CD4-positive, alpha-beta T cell (primary cell): ENCODE data around the gene SCAI. TPM values are rescaled to one million over a fixed set of nuclear protein-coding genes. Genes with fewer than 3 reads are reported as not detected.

Source experiments
- ATAC-seq: fragments of 200-7000 bp; cut with Tn5 transposase; one replicate; pipeline ENCODE4 v1.10.0; 2022; ENCODE audit warnings: mild to moderate bottlenecking; ENCODE audit not compliant: poor library complexity
- CTCF ChIA-PET: fragments of 350-600 bp; sonication (Branson Sonifier 250); formaldehyde crosslinking; loops from one replicate; lab custom pipeline; 2021; ENCODE audit warnings: antibody characterized with exemption, inconsistent platforms; lab: Charles Lee
- POLR2A ChIA-PET: fragments of 350-600 bp; sonication (Branson Sonifier 250); formaldehyde crosslinking; loops from one replicate; lab custom pipeline; 2021; ENCODE audit warnings: antibody characterized with exemption, inconsistent platforms; lab: Charles Lee
- DNase-seq, 14 experiments: peaks; one replicate each; pipeline ENCODE4 v3.0.0-alpha.2; 2013 to 2020; ENCODE audit warnings: mixed read lengths in 2 of 14
- H3K27ac ChIP-seq, 2 donors: one replicate each; pipeline versions ENCODE4 v1.5.1 to v1.7.0; 2013; ENCODE audit warnings: low read length in 2 of 2, low read depth in 1 of 2, mild to moderate bottlenecking in 1 of 2
- H3K27me3 ChIP-seq, 2 experiments: 1 replicate in 1 of 2; 2 replicates in 1 of 2; pipeline versions ENCODE4 v1.6.1 to v1.7.0; 2013; ENCODE audit warnings: low read length in 2 of 2, control low read depth in 1 of 2, mild to moderate bottlenecking in 1 of 2, moderate library complexity in 1 of 2; ENCODE audit not compliant: insufficient read depth in 2 of 2, control insufficient read depth in 1 of 2
- H3K36me3 ChIP-seq: one replicate; pipeline ENCODE4 v1.6.1; 2013; ENCODE audit warnings: low read length, control low read depth; ENCODE audit not compliant: insufficient read depth
- H3K4me1 ChIP-seq: one replicate; pipeline ENCODE4 v1.6.1; 2013; ENCODE audit warnings: low read length, control low read depth; ENCODE audit not compliant: insufficient read depth
- H3K4me3 ChIP-seq: one replicate; pipeline ENCODE4 v1.5.1; 2013; ENCODE audit warnings: mild to moderate bottlenecking, low read length, moderate library complexity
- H3K9me3 ChIP-seq, 2 experiments: 1 replicate in 1 of 2; 2 replicates in 1 of 2; pipeline versions ENCODE4 v1.6.1 to v1.7.0; 2013; ENCODE audit warnings: low read length in 2 of 2, mild to moderate bottlenecking in 2 of 2, control low read depth in 1 of 2, moderate library complexity in 1 of 2; ENCODE audit not compliant: control insufficient read depth in 1 of 2, insufficient read depth in 1 of 2
- H3K27ac Mint-ChIP-seq: one replicate; pipeline ENCODE4 v1.8.0; 2020; ENCODE audit warnings: mixed read lengths
- H3K27me3 Mint-ChIP-seq: one replicate; pipeline ENCODE4 v1.8.0; 2021; ENCODE audit warnings: mixed read lengths
- H3K36me3 Mint-ChIP-seq: one replicate; pipeline ENCODE4 v1.8.0; 2021; ENCODE audit warnings: low read depth, mixed read lengths
- H3K4me1 Mint-ChIP-seq: one replicate; pipeline ENCODE4 v1.8.0; 2021; ENCODE audit warnings: low read depth, mixed read lengths
- H3K4me3 Mint-ChIP-seq: one replicate; pipeline ENCODE4 v1.8.0; 2020; ENCODE audit warnings: mild to moderate bottlenecking, mixed read lengths
- H3K9me3 Mint-ChIP-seq: one replicate; pipeline ENCODE4 v1.8.0; 2020; ENCODE audit warnings: mixed read lengths
- intact Hi-C, 2 experiments: fragments of 100-400 bp; cut with DNase I in 1 of 2; cut with micrococcal nuclease in 1 of 2; formaldehyde crosslinking; loops; one replicate each; pipeline versions ENCODE4 v1.15.1 to v1.9.0; 2023 to 2025; cut with DNase I, micrococcal nuclease
- total RNA-seq, 174 experiments: library from RNA in 2 of 174; stranded (reverse) in 2 of 174; gene quantifications; one replicate each; pipeline ENCODE4 v1.2.3 and lab custom pipeline; 2021 to 2026
- TF ChIP-seq, protein P1 (sequence below): fragments of 200-600 bp; IDR thresholded peaks from one replicate; pipeline ENCODE4 v1.8.0; 2022; ENCODE audit warnings: antibody characterized with exemption, mild to moderate bottlenecking

SCAI gene
- total RNA-seq, 2 experiments from 2014 or later, result 11.6 to 13.4 TPM

DNA sequence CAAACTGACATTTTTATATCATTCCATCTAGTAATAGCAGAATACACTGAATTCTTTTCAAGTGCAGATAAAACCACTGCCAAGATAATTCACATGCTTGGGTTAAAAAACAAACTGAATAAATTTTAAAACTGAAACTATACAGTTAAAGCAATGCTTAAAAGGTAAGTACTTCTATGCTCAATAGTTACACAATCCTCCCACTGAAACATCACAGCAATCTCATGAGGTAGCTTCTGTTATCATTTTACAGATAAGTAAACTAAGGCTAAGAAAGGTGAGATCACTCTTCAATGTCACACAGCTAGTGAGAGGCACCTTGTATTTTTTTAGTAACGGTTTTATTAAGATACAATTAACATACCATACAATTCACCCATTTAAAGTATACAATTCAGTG lies 189.1 kb downstream of the SCAI start:
- TF ChIP-seq, protein P1, sequence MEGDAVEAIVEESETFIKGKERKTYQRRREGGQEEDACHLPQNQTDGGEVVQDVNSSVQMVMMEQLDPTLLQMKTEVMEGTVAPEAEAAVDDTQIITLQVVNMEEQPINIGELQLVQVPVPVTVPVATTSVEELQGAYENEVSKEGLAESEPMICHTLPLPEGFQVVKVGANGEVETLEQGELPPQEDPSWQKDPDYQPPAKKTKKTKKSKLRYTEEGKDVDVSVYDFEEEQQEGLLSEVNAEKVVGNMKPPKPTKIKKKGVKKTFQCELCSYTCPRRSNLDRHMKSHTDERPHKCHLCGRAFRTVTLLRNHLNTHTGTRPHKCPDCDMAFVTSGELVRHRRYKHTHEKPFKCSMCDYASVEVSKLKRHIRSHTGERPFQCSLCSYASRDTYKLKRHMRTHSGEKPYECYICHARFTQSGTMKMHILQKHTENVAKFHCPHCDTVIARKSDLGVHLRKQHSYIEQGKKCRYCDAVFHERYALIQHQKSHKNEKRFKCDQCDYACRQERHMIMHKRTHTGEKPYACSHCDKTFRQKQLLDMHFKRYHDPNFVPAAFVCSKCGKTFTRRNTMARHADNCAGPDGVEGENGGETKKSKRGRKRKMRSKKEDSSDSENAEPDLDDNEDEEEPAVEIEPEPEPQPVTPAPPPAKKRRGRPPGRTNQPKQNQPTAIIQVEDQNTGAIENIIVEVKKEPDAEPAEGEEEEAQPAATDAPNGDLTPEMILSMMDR, result no peak
- no peak overlapping the region for H3K27ac ChIP-seq
- H3K4me3 ChIP-seq, result no peak overlapping the region
- H3K9me3 ChIP-seq, result no peaks in the 10 kb centered on the region
- ChIA-PET POLR2A (no interaction called here), CTCF (no interaction called here)
- no peak overlapping the region for H3K27ac Mint-ChIP-seq
- H3K4me3 Mint-ChIP-seq, result no peak overlapping the region
- no peaks in the 10 kb centered on the region for H3K4me1 ChIP-seq
- no peaks in the 10 kb centered on the region for H3K27me3 Mint-ChIP-seq
- H3K36me3 Mint-ChIP-seq, result peaks cover 33% of the 10 kb centered on the region
- H3K36me3 ChIP-seq, result no peaks in the 10 kb centered on the region
- intact Hi-C loops, result no loop called here
- no peaks in the 10 kb centered on the region for H3K9me3 Mint-ChIP-seq
- ATAC-seq (no peak), DNase-seq (no peak)
- no peaks in the 10 kb centered on the region for H3K4me1 Mint-ChIP-seq
- H3K27me3 ChIP-seq, result no peaks in the 10 kb centered on the region

DNA sequence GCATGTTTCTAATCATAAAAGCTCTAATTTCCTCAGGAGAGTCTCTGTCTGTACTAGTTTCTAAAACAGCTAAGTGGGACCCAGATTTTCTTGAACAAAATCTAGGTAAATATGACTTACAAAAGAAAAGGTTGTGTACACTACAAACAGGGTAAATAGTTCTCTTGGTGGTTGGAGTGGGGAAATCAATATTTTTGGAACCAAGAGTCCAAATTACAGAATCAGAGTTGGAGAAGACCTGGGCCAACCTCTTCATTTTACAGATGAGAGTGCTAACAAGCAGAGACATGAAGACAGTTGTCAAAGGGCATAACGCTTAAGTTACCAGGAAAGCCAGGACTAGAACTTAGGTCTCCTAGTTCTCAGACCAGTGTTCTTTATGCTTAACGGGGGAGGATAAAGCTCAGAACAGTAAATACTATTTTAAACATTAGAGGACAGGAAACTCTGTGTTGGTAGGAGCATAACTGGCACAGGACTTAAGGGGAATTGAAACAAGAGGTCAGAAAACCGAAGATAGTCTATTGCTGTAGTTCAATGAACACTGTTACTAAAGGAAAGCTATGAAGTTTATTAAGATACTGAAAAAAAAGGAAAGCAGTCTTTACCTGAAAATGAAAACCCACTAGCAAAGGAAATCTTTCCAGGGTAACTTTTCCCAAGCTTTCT lies 193.1 kb downstream of the SCAI start:
- ATAC-seq (no peak), DNase-seq (no peak)
- TF ChIP-seq, protein P1, result no peak
- Histone ChIP-seq H3K9me3 (no peaks in the 10 kb centered on the region), H3K4me1 (no peaks in the 10 kb centered on the region), H3K36me3 (no peaks in the 10 kb centered on the region), H3K4me3 (no peak overlapping the region), H3K27ac (no peak overlapping the region), H3K27me3 (no peaks in the 10 kb centered on the region)
- intact Hi-C loops, result no loop called here
- ChIA-PET CTCF (no interaction called here), POLR2A (no interaction called here)
- H3K4me1 Mint-ChIP-seq, result no peaks in the 10 kb centered on the region
- peaks cover 33% of the 10 kb centered on the region for H3K36me3 Mint-ChIP-seq
- H3K4me3 Mint-ChIP-seq, result no peak overlapping the region
- no peaks in the 10 kb centered on the region for H3K9me3 Mint-ChIP-seq
- H3K27ac Mint-ChIP-seq, result no peak overlapping the region
- H3K27me3 Mint-ChIP-seq, result no peaks in the 10 kb centered on the region

DNA sequence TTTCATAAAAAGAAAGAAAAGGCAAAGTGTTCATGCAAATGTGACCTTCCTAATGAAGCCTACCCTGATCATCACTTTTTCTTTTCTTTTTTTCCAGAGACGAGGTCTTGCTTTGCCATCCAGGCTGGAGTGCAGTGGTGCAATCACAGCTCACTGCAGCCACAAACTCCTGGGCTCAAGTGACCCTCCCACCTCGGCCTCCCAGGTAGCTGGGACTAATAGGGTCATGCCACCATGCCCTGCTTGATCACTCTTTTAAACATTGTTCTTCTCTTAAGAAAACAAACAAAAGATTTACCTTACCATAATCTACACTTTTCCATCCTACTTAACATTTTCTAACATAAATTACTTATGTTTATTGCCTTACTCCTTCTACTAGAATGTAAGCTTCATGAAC lies 193.9 kb downstream of the SCAI start:
- peaks cover 33% of the 10 kb centered on the region for H3K36me3 Mint-ChIP-seq
- H3K9me3 Mint-ChIP-seq, result no peaks in the 10 kb centered on the region
- H3K27ac ChIP-seq, result no peak overlapping the region
- H3K27me3 ChIP-seq, result no peaks in the 10 kb centered on the region
- ChIA-PET CTCF (no interaction called here), POLR2A (interaction anchor here (0.5 to 1.6 kb wide), 2 partner anchors 17 to 20 kb away, joined by 3 to 6 read pairs; no protein-coding TSS in a partner anchor)
- no peak overlapping the region for H3K27ac Mint-ChIP-seq
- no peak overlapping the region for H3K4me3 Mint-ChIP-seq
- H3K9me3 ChIP-seq, result no peaks in the 10 kb centered on the region
- no peaks in the 10 kb centered on the region for H3K27me3 Mint-ChIP-seq
- no peaks in the 10 kb centered on the region for H3K36me3 ChIP-seq
- no peaks in the 10 kb centered on the region for H3K4me1 Mint-ChIP-seq
- no peak overlapping the region for H3K4me3 ChIP-seq
- TF ChIP-seq, protein P1, result no peak
- DNase-seq (no peak), ATAC-seq (no peak)
- no peaks in the 10 kb centered on the region for H3K4me1 ChIP-seq
- intact Hi-C loops, result no loop called here
